ENCODE data around the gene SLIT3.

The SLIT3 gene

DNA sequence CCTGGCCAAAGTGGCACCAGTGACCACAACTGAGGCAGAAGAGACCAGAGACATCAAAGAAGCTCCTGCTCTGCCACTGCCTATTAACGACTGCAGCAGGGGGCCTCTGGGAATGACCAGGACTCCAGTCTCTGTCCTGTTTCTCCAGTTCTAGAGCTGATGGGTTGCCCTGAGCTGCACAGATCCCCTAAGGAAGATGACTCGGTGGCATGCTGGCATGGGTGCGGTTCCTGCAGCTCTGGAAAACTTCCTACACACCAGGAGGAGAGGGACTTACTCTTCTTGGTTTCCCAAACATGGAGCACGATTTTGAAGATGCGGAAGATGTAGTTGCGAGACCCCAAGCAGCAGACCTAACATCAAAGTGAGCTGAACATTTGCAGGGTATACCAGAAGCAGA lies 2.7 kb downstream of the SLIT3 start:
- DNase-seq: no peak

DNA sequence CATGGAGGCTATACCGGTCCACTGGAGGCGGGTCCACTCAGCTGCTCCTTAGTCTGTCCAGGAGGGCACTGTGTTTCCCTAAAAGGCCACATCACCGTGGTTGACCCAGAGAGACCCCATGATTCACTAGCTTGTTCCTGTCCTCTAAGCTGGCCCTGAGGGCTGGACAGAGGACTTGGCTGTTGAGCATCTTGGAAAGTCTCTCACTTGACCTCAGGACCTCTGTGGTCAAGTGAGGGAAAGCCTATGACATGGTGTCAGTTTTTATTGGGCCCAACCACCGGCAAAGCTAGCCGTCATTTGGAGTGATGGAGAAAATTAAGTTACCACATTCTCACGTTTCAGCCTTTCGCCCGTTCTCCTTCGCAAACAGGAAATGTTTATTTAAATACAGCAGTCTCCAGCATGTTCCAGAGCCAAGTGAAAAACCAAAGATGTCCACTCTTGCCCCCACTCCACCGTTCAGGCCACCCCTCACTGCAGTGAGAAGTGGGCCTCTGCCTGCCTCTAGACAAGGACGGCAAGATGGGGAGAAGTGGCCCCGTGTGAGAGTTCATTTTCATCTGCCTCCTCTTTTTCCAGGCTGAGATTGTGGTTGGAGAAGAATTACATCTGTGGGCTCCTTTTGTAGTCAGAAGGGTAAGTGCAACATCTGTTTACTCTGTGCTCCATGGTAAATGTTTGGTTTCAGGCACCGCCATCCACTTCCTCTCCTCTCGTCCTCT lies 4.4 kb downstream of the SLIT3 start:
- DNase-seq: no peak

DNA sequence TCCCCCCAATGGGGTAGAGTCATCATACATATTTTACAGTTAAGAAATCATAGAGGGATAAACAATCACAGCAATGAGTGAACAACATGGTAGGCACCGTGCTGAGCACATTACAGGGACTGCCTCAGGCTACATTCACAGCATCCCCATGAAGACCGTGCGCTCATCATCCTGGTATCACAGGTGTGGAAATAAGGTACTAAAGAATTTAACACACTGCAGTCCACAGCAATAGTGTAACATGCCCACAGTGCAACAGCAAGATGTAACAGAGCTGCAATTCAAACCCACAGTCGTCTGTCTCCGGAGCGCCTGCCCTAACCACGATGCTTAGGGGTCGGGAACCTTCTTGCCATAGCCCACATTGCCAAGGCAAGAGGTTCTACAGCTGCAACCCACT lies 5.6 kb downstream of the SLIT3 start:
- no peak for DNase-seq

DNA sequence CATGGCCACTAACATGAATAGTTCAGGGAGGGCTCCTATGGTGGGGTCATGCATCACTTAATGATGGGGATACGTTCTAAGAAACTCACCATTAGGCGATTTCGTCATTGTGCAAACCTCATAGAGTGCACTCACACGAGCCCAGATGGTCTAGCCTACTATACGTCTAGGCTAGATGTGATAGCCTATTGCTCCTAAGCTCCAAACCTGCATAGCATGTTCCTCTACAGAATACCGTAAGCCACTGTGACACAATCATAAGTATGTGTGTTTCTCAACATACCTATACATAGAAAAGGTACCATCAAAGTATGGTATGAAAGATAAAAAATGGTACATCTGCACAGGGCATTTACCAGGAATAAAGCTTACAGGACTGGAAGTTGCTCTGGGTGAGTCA lies 6.3 kb downstream of the SLIT3 start:
- no peak for DNase-seq

DNA sequence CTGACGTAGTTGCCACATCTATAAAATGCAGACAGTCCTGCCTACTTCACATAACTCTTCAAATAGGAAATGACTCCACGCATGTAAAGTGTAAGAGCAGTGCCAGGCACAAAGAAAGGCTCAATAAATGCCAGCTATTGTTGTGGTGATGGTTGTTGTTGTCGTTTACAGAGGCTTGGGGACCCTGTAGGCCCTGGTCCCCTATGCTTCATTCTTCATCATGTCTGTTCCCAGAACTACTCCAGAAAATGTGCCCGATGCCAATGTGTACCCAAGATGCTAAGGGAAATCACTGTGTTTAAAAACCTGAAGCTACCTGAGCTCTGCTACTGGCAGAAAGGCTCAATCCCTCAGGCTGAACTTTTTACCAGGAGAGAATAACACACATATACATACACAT lies 9.1 kb downstream of the SLIT3 start:
- DNase-seq: no peak

DNA sequence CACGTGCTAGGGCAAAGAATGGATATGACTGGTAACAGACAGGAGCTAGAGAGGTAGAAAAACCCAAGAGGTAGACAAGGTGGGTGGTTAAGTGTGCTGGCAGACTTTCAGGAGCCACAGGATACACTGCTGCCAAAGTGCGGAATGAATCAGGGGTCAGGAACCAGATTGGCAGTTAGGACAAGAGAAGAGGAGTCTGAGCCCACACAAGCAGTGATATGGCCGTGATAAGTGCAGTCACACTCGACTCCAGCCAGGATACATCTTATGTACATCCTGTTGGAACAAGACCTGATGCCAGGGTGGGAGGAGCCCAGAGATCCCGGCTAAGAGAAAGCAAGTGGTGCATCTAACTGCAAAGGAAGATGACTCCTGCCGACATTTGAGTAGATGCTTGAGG lies 10.0 kb downstream of the SLIT3 start:
- DNase-seq: no peak

DNA sequence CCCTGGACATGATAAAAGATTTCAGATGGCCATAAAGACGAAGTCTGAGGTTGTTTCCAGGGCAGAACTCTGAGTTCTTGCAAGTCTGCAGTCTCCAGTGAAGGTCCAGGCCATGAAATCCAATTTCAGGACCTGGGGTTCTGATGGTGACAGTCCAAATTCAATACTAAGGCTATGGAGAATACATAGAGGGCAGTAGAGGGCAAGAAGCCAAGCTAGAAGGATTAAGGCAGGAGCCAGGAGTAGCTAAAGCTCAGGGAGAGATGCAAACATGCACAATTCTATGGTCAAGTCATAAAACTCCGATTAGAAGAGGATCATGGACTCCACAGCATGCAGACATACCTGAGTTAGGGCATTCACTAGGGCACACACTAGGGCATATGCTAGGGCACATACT lies 11.4 kb downstream of the SLIT3 start:
- no peak for DNase-seq

DNA sequence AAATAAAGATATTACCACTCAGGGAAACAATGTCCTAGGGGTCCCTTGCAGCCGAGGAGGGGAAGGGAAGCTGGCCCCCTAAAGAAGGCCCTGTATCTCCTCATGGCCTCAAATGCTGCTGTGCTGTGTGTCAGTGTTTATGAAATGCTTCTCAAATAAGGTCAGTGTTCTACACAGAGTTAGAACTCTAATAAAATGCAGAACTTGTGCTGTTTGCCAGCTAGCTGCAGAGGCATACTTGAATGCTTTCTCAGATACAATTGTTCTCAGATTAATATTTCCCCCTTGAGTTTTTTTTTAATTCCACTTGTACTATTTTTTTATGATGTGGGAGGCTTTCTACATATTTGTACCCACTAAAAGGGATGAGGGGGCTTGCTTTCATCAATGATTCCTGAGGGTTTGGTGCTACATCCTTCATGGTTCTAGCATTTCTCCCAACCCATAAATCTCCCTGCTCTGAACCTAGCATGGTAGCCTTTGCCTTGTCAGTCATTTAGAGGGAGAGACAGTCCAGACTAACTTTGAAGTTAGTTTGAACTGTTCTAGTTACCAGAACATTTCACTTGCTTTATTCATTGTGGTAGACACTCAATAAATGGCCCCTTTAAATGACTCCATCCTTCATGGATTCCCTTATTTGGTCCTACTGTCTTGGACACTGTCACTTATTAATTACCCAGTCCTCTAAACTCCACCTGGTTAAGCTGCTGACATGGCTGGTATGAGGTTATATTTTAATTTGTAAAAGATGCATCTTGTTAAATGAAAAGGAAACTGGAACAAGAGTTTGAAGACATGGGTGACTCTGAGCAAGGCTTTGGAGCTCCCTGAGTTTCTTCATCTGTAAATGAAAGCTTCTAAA lies 12.6 kb downstream of the SLIT3 start:
- DNase-seq: no peak

DNA sequence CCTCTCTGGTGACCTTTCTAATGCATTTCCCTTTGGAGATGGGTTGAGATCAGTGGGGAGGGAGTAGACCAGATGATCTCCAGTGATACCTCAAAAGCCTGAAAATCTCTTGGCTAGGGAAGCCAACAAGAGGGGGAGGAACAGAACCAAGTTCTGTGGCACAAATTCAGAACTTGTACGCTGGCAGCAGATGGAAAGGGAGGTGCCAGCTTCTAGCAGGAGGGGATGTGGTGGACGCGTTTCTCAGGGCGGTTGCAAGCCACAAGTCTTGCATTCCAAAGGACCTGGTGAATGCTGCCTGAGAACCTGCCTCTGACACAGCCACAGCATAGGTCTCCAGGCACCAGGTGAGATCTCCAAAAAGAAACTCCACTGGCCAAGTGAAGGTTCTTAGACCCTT lies 13.4 kb downstream of the SLIT3 start:
- no peak for DNase-seq

DNA sequence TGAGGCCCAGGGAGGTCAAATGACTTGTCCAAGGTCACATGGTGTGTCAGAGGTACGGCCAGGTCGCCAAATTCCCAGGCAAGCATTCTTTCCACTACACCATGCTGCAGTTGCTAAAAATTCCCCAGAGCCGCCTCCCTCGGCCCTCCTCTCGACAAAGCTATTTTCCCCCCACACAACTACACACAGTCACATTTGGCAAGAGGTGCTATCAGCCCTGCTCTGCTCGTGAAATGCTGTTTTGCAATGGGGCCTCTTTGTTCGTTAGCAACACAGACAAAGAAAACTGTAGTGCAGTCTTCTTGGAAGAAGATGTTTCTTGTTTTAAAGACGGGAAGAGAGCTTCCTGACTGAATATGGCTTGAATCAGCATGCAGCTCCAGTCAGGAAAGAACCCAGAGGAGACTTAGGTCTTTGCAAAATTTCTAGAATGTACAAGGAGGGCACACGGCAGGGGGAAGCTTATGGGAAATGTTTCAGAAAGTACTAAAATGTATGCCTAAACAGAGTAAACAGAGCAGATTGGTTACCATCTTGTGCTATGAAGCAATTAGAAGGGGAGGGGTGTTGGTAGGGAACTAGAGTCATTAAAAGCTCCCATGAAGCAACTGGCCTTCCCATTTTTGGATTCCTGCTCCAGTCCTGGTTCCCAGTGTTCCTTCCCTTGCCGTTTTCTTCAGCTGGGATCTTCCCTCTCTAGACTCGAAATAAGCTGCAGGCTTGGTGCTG lies 14.2 kb downstream of the SLIT3 start:
- DNase-seq: no peak

DNA sequence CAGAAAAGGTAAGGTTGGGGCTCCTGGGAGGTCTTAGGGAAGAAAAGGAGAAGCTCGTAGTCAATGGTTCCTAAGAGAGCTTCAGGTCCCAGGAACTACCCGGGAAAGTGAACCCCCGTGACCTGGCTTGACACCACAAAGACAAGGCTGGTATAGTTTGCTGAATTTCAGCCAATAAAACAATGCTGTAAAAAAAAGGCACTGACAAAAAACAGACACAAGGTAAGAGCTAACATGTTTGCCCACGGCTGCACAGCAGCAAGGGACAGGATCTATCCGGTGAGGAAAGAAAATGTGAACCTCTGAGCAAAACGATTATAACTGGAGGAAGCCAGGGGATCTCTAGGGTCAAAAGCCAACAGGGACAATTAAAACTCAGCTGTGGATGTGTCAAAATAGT lies 17.1 kb downstream of the SLIT3 start:
- DNase-seq: no peak

DNA sequence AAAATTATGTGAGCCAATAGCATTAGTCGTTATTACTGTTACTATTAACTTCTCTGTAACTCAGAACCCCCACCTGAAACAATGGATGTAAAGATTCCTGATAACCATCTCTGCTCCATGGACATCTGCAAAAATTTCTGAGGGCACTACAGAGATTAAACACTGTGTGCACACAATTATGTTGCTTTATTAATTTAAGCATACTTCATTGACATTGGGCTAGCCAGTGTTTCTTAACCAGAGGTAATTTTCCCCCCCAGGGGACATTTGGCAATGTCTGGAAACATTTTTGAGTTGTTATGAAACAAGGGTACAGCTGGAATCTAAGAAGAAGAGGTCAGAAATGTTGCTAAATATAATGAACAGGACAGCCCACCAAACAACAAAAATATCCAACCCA lies 19.3 kb downstream of the SLIT3 start:
- DNase-seq: no peak

DNA sequence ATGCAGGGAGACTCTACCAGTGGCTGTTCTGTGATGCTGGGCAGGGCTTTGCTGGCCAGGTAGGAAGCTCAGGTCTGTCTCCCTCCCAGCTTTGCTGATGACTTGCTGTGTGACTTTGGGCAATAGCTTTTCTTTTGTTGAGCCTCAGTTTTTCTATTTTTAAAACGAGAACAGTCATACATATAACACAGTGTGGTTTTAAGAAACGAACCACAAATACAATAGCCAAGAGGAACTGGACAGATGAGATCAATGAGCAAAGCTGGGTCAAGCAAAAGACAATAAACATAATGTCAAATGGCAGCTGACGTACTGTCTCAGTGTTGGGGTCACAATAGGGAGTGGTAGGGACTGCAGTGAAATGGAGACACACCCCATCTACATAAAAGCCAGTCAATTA lies 20.2 kb downstream of the SLIT3 start:
- no peak for DNase-seq

DNA sequence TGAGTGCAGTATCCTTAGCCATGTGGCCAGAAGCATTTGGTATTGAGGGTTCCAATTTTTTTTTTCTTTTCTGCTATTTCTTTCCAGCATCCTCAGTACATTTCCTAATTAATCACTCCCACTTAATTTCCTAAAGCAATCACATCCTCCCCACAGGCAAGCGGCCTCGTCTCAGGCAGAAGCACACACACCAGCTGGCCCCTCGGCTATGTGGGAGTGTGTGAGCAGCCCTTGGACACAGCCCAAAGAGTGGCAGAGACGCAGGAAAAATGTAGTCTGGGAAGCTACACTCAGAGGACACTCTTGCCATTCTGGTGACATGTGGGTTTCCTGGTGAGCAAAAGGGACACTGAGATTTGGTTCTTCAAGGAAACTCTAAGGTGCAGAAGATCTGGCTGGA lies 20.7 kb downstream of the SLIT3 start:
- no peak for DNase-seq

DNA sequence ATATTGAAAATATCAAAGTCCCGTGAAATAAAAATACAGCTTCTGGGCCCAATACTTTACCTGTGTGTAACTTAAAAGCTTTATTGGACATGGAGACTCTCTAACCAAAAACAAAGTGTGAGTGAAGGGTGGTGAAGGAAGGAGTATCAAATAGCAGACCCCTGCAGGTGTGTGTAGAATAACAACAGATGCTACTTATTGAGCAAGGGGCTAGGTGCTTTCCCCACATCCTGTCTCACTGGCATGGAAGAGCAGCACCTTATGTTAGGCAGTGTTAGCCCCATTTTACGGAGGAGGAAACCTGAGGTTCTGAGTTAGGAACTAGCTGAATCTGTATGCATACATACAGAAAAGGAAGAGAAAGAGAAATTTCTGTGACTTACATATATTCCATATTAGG lies 21.8 kb downstream of the SLIT3 start:
- DNase-seq: no peak

DNA sequence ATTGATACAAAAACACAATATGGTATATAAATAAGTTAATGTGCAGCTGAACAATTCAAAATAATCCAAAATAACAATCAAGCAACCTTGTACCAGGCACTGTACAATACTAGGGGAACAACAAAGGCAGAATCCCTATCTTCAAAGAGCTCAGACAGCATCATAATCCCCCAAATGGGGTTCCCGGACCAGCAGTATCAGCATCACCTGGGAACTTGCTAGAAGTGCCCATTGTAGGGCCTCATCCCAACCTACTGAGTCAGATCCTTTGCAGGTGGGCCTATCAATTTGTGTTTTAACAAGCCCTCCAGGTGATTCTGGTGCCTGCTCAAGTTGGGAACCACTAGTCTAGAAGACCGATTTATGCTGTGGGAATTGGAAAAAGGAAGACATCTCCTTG lies 27.1 kb downstream of the SLIT3 start:
- DNase-seq: no peak

DNA sequence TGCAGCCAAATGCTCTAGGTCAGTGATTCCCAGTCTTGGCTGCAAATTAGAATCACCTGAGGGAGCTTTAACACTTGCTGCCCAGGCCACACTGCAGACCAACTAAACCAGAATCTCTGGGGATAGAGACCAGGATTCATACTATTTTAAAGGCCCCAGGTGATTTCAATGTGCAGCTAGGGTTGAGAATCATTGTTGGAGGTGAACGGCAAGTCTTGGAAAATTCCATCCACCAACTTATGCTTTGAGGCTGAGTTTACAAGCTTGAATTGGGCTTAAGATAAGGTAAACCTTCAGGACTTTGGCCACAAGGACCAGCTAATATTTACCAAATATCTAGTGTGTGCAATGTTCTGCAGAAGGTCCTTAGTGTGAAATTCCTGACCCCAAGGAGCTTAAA lies 27.5 kb downstream of the SLIT3 start:
- no peak for DNase-seq

DNA sequence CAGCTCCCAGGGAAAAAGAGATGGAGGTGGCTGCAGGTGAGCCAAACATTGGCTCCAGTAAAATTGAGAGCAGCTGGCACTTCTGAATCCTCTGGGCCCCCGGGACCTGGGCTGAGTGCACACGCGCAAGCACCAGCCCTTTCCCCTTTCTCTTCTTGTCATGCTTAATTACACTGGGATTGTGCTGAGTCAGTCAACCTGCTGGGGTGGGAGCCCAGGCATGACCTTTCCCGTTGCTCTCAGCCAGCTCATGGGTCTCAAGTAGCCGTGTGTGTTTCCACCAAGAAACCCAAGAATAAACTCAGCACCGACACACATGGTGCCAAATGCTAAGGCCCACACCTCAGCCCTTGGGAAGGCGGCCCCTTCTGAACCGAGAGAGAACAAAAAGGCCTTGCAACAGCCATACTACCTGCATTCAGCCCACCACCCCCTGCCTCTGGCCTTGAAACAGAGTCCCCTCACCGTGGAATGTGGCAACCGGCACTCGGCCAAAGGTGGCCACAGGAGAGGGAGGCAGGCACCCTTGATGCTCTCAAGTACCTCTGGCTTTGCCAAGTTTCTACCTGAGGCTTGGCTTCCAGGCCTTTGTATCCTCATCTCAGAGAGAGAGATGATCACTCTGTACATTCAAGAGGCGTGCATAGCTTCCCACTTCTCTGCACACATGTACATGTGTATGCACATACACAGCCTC lies 28.1 kb downstream of the SLIT3 start:
- DNase-seq: no peak

DNA sequence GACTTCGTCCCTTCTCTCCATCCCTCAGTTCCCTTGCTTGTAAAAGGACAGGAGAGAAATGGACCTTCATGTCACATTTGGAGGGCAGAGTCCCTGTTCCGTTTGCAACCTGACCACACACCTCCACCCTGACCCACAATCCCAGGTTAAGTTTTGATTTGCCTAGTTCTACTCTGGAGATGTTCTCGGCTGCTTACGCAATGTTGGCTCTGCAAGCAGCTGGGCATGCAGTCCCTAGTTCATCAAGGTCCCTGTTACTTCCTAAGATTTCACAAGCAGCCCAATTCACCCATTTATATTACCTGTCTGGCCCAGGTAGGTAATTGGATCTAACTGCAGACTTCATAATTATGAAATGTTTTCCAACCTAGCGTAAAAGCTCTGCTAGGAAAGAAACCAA lies 28.8 kb downstream of the SLIT3 start:
- DNase-seq: no peak

DNA sequence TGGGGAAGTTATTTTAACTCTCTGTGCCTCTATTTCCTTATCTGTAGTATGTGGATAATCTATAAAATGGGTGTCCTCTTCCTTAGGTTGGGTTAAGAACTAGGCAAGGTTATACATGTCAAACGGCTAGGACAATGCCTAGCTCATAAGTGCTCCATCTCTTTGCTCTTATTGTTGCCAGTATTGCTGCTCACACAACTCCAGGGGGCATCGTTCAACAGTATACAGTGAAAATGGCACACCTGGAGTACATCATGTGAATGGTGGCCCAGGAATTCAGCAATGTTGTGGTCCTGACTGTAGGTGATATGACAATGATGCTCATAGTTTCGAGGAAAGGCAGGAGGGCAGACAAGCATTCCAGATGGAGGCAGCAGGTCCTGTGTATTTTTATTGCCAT lies 30.1 kb downstream of the SLIT3 start:
- DNase-seq: no peak

DNA sequence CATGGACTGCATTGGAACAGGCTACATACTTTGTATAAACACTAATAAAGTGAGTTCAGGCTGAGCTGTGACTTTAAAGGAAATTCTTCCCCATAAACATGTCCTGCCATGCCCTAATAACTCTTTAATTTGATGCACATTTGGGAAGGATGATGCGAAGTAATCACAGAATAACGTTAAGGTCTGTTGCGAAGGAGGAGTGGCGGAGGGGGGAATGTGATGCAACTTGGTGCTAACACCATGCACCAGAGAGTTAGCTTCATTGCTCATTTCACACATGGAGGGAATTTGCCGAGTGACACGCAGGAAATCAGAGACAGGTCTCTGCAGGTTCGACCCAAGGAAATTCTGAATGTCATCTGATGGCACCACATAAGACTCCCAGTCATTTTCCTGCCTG lies 32.9 kb downstream of the SLIT3 start:
- DNase-seq: no peak

DNA sequence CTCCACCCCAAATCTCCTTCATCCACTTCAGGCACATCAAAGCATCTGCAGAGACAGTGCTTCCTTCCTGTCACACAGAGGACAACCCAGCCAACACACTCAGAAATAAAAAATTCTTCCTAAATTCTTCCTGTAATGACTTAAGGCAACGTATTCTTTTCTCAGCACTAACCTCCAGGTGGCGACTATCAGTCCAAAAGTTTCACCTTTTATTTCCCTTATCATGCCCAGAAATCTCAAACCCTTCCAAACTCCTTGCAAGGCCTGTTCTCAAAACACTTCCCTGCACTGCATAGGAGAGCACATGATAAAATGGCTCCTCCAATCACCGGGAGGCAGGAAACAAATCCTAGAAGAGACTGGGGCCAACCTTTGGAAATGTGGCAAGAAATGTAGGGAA lies 35.1 kb downstream of the SLIT3 start:
- no peak for DNase-seq

DNA sequence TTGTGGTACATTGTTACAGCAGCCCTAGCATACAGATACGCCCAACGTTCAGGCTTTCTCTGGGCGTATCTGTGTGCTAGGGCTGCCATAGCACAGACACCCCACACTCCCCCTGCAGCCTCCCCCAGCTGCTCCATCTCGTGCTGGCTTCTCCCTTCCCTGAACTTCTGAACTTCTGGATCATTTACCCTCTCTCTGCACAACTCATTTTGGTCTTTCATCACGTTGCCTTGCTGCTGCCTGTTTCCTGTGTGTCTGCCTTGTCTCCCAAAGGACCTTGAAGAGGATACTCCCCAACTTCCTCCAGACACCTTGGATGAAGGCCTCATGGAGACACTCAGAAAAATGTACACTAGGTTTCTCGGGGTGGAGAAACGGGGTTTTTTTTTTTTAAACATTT lies 37.3 kb downstream of the SLIT3 start:
- no peak for DNase-seq
